H1 (cell line): ENCODE measurements around the gene ADPRM. TPM values are rescaled to one million over a fixed set of nuclear protein-coding genes. Genes with fewer than 3 reads are reported as not detected.

Experiments
- CTCF ChIA-PET: fragments of 300-600 bp; sonication (Branson Sonifier 250); formaldehyde crosslinking; loops from one replicate; lab custom pipeline; 2021; ENCODE audit not compliant: partially characterized antibody; lab: Charles Lee
- POLR2A ChIA-PET: fragments of 300-600 bp; sonication (Branson Sonifier 250); formaldehyde crosslinking; loops from one replicate; lab custom pipeline; 2021; ENCODE audit warnings: inconsistent platforms; ENCODE audit not compliant: partially characterized antibody; lab: Charles Lee
- DNase-seq, 2 experiments: peaks; one replicate each; pipeline versions ENCODE4 v3.0.0 to v3.0.0-alpha.2; 2010 to 2022; ENCODE audit warnings: low spot score in 2 of 2, low read depth in 1 of 2, mixed read lengths in 1 of 2
- FAIRE-seq: peaks from 2 replicates; lab custom pipeline; 2011; peaks lifted over from hg19 to GRCh38; lab: Jason Lieb, UNC
- H2AFZ ChIP-seq: 2 replicates; pipeline ENCODE4 v1.8.1; 2012; ENCODE audit warnings: low read length, inconsistent platforms
- H2AK5ac ChIP-seq: 2 replicates; pipeline ENCODE4 v1.6.1; 2013; ENCODE audit warnings: low read depth, low read length
- H2BK120ac ChIP-seq: replicated peaks from 2 replicates; pipeline ENCODE3; 2013; ENCODE audit warnings: low read depth, low read length, inconsistent platforms
- H2BK12ac ChIP-seq: 2 replicates; pipeline ENCODE4 v1.6.1; 2013; ENCODE audit warnings: low read depth, low read length
- H2BK15ac ChIP-seq: 2 replicates; pipeline ENCODE4 v1.6.1; 2013; ENCODE audit warnings: low read length
- H2BK20ac ChIP-seq: 2 replicates; pipeline ENCODE4 v1.6.1; 2013; ENCODE audit warnings: low read length
- H2BK5ac ChIP-seq: 2 replicates; pipeline ENCODE4 v1.6.1; 2013; ENCODE audit warnings: low read depth, low read length
- H3K14ac ChIP-seq: 2 replicates; pipeline ENCODE4 v1.6.1; 2013; ENCODE audit warnings: inconsistent platforms; ENCODE audit not compliant: insufficient read length
- H3K18ac ChIP-seq: 2 replicates; pipeline ENCODE4 v1.6.1; 2013; ENCODE audit warnings: low read length; ENCODE audit errors: extremely low read depth
- H3K23ac ChIP-seq: 2 replicates; pipeline ENCODE4 v1.6.1; 2013; ENCODE audit warnings: inconsistent platforms; ENCODE audit not compliant: insufficient read length
- H3K23me2 ChIP-seq: 2 replicates; pipeline ENCODE4 v1.6.1; 2013; ENCODE audit warnings: low read depth, low read length
- H3K27ac ChIP-seq: 2 replicates; pipeline ENCODE4 v1.6.1; 2011; ENCODE audit warnings: low read depth, low read length, inconsistent platforms
- H3K27me3 ChIP-seq, 4 experiments: replicated peaks in 1 of 4; 1 replicate in 1 of 4; 2 replicates in 3 of 4; pipeline versions ENCODE4 v1.6.1 to v1.8.1; 2011 to 2013; ENCODE audit warnings: low read length in 3 of 4, mild to moderate bottlenecking in 3 of 4, inconsistent platforms in 2 of 4, mixed read lengths in 2 of 4, moderate library complexity in 1 of 4; ENCODE audit not compliant: control insufficient read depth in 3 of 4, insufficient read depth in 3 of 4; ENCODE audit errors: extremely low read depth in 1 of 4
- H3K36me3 ChIP-seq, 4 experiments: 2 replicates each; pipeline versions ENCODE4 v1.6.1 to v1.8.1; 2011 to 2013; ENCODE audit warnings: mild to moderate bottlenecking in 4 of 4, low read length in 3 of 4, moderate library complexity in 2 of 4, control low read depth in 1 of 4, inconsistent platforms in 1 of 4; ENCODE audit not compliant: insufficient read depth in 4 of 4, control insufficient read depth in 2 of 4
- H3K4ac ChIP-seq: replicated peaks from 2 replicates; pipeline ENCODE3; 2013; ENCODE audit warnings: low read length, low read depth, mixed read lengths, inconsistent platforms; ENCODE audit not compliant: insufficient read length
- H3K4me1 ChIP-seq, 4 experiments: replicated peaks in 1 of 4; 1 replicate in 1 of 4; 2 replicates in 3 of 4; pipeline versions ENCODE4 v1.6.1 to v1.8.1; 2011 to 2013; ENCODE audit warnings: low read length in 3 of 4, inconsistent platforms in 2 of 4, mixed read lengths in 1 of 4; ENCODE audit not compliant: insufficient read depth in 4 of 4, control insufficient read depth in 3 of 4
- H3K4me2 ChIP-seq, 2 experiments: 2 replicates each; pipeline versions ENCODE4 v1.6.1 to v1.8.1; 2011 to 2013; ENCODE audit warnings: low read depth in 2 of 2, low read length in 2 of 2, control low read depth in 1 of 2, inconsistent platforms in 1 of 2, mild to moderate bottlenecking in 1 of 2; ENCODE audit not compliant: insufficient read depth in 1 of 2
- H3K4me3 ChIP-seq, 4 experiments: fragments of 200-600, 300-600 bp in 1 of 4; sonication (generic), shearing (Covaris generic), sonication (Bioruptor Twin) in 1 of 4; 2 replicates each; pipeline versions ENCODE4 v1.5.1 to v1.8.1; 2011 to 2016; ENCODE audit warnings: low read length in 4 of 4, low read depth in 3 of 4, control low read depth in 2 of 4, inconsistent platforms in 2 of 4, mild to moderate bottlenecking in 2 of 4, mixed read lengths in 1 of 4, moderate library complexity in 1 of 4; ENCODE audit not compliant: insufficient read depth in 2 of 4; ENCODE audit errors: extremely low read depth in 1 of 4
- H3K56ac ChIP-seq: replicated peaks from 2 replicates; pipeline ENCODE3; 2013; ENCODE audit warnings: low read depth, mild to moderate bottlenecking, mixed read lengths, low read length, inconsistent platforms; ENCODE audit not compliant: insufficient read length
- H3K79me1 ChIP-seq: 2 replicates; pipeline ENCODE4 v1.6.1; 2013; ENCODE audit warnings: low read depth, low read length, control low read depth
- H3K79me2 ChIP-seq, 2 experiments: 2 replicates each; pipeline versions ENCODE4 v1.6.1 to v1.8.1; 2012 to 2013; ENCODE audit warnings: low read length in 2 of 2, mild to moderate bottlenecking in 2 of 2, inconsistent platforms in 1 of 2; ENCODE audit not compliant: insufficient read depth in 2 of 2, control insufficient read depth in 1 of 2
- H3K9ac ChIP-seq, 4 experiments: replicated peaks in 1 of 4; 1 replicate in 1 of 4; 2 replicates in 3 of 4; pipeline versions ENCODE4 v1.6.1 to v1.8.1; 2011 to 2013; ENCODE audit warnings: low read depth in 3 of 4, low read length in 3 of 4, control low read depth in 2 of 4, mild to moderate bottlenecking in 2 of 4, moderate library complexity in 2 of 4, inconsistent platforms in 1 of 4; ENCODE audit errors: extremely low read depth in 1 of 4
- H3K9me3 ChIP-seq, 2 experiments: 2 replicates each; pipeline versions ENCODE4 v1.6.1 to v1.8.1; 2012 to 2013; ENCODE audit warnings: mild to moderate bottlenecking in 2 of 2, moderate library complexity in 2 of 2, control low read depth in 1 of 2, inconsistent platforms in 1 of 2, low read depth in 1 of 2, low read length in 1 of 2, mixed read lengths in 1 of 2; ENCODE audit not compliant: insufficient read depth in 2 of 2
- H4K20me1 ChIP-seq, 2 experiments: replicated peaks in 1 of 2; 2 replicates each; pipeline versions ENCODE3 to v1.8.1; 2011 to 2013; ENCODE audit warnings: inconsistent platforms in 2 of 2, low read length in 2 of 2, mild to moderate bottlenecking in 1 of 2; ENCODE audit not compliant: insufficient read depth in 2 of 2, control insufficient read depth in 1 of 2
- H4K5ac ChIP-seq: 2 replicates; pipeline ENCODE4 v1.6.1; 2013; ENCODE audit warnings: low read length, low read depth, mixed read lengths, inconsistent platforms; ENCODE audit not compliant: insufficient read length
- H4K8ac ChIP-seq: 2 replicates; pipeline ENCODE4 v1.8.0; 2013; ENCODE audit warnings: mild to moderate bottlenecking, moderate library complexity, low read length, inconsistent platforms; ENCODE audit not compliant: insufficient read depth; ENCODE audit errors: extremely low read depth
- H4K91ac ChIP-seq: replicated peaks from 2 replicates; pipeline ENCODE3; 2013; ENCODE audit warnings: low read length, mixed read lengths, inconsistent platforms; ENCODE audit not compliant: insufficient read length
- ASH2L ChIP-seq: fragments of 200-600, 300-600 bp; sonication (generic); IDR thresholded peaks from one replicate; pipeline ENCODE4 v1.7.1; 2017; ENCODE audit warnings: low read length
- BACH1 ChIP-seq: IDR thresholded peaks from 2 replicates; pipeline ENCODE4 v1.6.1; 2012; ENCODE audit warnings: low read length, improper control_type of control experiment
- BRCA1 ChIP-seq: IDR thresholded peaks from 2 replicates; pipeline ENCODE4 v1.6.1; 2012; ENCODE audit warnings: low read depth, low read length, improper control_type of control experiment
- CHD1 ChIP-seq: IDR thresholded peaks from 2 replicates; pipeline ENCODE4 v1.6.1; 2012; ENCODE audit warnings: low read depth, low read length, improper control_type of control experiment
- CHD2 ChIP-seq: IDR thresholded peaks from 2 replicates; pipeline ENCODE4 v1.6.1; 2012; ENCODE audit warnings: low read length, improper control_type of control experiment
- CTCF ChIP-seq, 3 experiments: IDR thresholded peaks; 1 replicate in 2 of 3; 2 replicates in 1 of 3; pipeline versions ENCODE4 v1.5.1 to v1.6.1; 2011; ENCODE audit warnings: low read length in 3 of 3, mild to moderate bottlenecking in 3 of 3, inconsistent platforms in 2 of 3, low read depth in 1 of 3, moderate library complexity in 1 of 3; ENCODE audit not compliant: insufficient read depth in 1 of 3; ENCODE audit errors: control extremely low read depth in 1 of 3
- EGR1 ChIP-seq: IDR thresholded peaks from 2 replicates; pipeline ENCODE4 v1.6.1; 2011; ENCODE audit warnings: low read depth, low read length, borderline replicate concordance
- EZH2 ChIP-seq: fragments of 200-600 bp; sonication (generic); IDR thresholded peaks from 2 replicates; pipeline ENCODE4 v1.7.1; 2012; ENCODE audit warnings: low read depth, mild to moderate bottlenecking, moderate library complexity, low read length, inconsistent platforms; ENCODE audit not compliant: severe bottlenecking
- JUND ChIP-seq: IDR thresholded peaks from 2 replicates; pipeline ENCODE4 v1.6.1; 2011; ENCODE audit warnings: mild to moderate bottlenecking, improper control_type of control experiment, low read length
- SIRT6 ChIP-seq: IDR thresholded peaks from one replicate; pipeline ENCODE4 v1.7.1; 2012; ENCODE audit warnings: low read length, inconsistent platforms
- SUZ12 ChIP-seq: fragments of 200-600 bp; sonication (generic); IDR thresholded peaks from 2 replicates; pipeline ENCODE4 v1.6.1; 2012; ENCODE audit warnings: mild to moderate bottlenecking, inconsistent platforms, low read length, moderate library complexity, mixed read lengths
- TBP ChIP-seq: IDR thresholded peaks from 2 replicates; pipeline ENCODE4 v1.6.1; 2011; ENCODE audit warnings: low read depth, low read length, improper control_type of control experiment
- ZNF274 ChIP-seq: IDR thresholded peaks from 2 replicates; pipeline ENCODE4 v1.7.0; 2012; ENCODE audit warnings: low read length, borderline replicate concordance; ENCODE audit errors: extremely low read depth
- WGBS, 2 experiments: shearing (Covaris generic) in 1 of 2; methylation state at CpG; one replicate each; pipeline versions ENCODE4 v1.1.6 to v1.1.7; 2013 to 2015; ENCODE audit warnings: low lambda C conversion rate in 2 of 2, mixed read lengths in 2 of 2, inconsistent platforms in 1 of 2, low coverage in 1 of 2, missing lambda C conversion rate in 1 of 2; ENCODE audit not compliant: insufficient replicate concordance in 2 of 2, insufficient coverage in 1 of 2, insufficient read length in 1 of 2; ENCODE audit errors: extremely low coverage in 1 of 2, missing lambda C conversion rate in 1 of 2; 5-methylcytosine and 5-hydroxymethylcytosine counted together
- polyA plus RNA-seq, 7 experiments: library from polyadenylated mRNA; depleted of rRNA in 3 of 7; stranded (reverse) in 5 of 7; unstranded in 2 of 7; fragments of >200 nt in 5 of 7; fragments of 200-250 nt in 2 of 7; gene quantifications; 1 replicate in 5 of 7; 2 replicates in 1 of 7; 4 replicates in 1 of 7; pipeline versions ENCODE4 v1.2.1 to v1.2.3, GENCODE V29; 2011 to 2013; ENCODE audit warnings: missing spikeins in 2 of 7, mixed read lengths in 2 of 7
- total RNA-seq: library from RNA; stranded (reverse); fragmentation: NEBNext Ultra II Directional; extraction: Animal tissue kit (Norgen Biotek cat#: 25700); gene quantifications from 2 replicates; pipeline ENCODE4 v1.2.1, GENCODE V29; 2021

Gene ADPRM
- total and polyA plus RNA-seq, 2 of the 8 experiments (the other 6 are each of a cell fraction or from before 2014, with no cell fraction given) = 6.7 to 7.9 TPM

- H2AFZ ChIP-seq = no peak overlapping the region
- POLR2A ChIA-PET = no interaction called here
- H3K4me3 ChIP-seq = no peak overlapping the region
- H3K79me2 ChIP-seq = no peaks in the 10 kb centered on the region
- no peak overlapping the region for H4K5ac ChIP-seq
- H3K4ac ChIP-seq = no peak overlapping the region
- no peak overlapping the region for H3K18ac ChIP-seq
- H3K14ac ChIP-seq = no peak overlapping the region
- H2BK20ac ChIP-seq = no peak overlapping the region
- H4K91ac ChIP-seq = no peak overlapping the region
- peaks cover 2% of the 10 kb centered on the region; the same call in 1 of the 2 replicates for H3K23me2 ChIP-seq
- no peak overlapping the region for H2BK5ac ChIP-seq
- 61% methylated on average over 2 of the region's 2 CpGs; no CpG with 5 or more reads in 1 of the 2 experiments for WGBS, 2 experiments
- H2BK12ac ChIP-seq = no peak overlapping the region
- no peak overlapping the region for H4K8ac ChIP-seq
- H4K20me1 ChIP-seq = no peaks in the 10 kb centered on the region
- no peak overlapping the region for H2BK120ac ChIP-seq
- H2AK5ac ChIP-seq = no peak overlapping the region
- no peak overlapping the region for H2BK15ac ChIP-seq
- no peak overlapping the region for H3K27ac ChIP-seq
- H3K23ac ChIP-seq = no peak overlapping the region
- no peak overlapping the region for H3K9ac ChIP-seq
- no peaks in the 10 kb centered on the region for H3K79me1 ChIP-seq
- H3K9me3 ChIP-seq = no peaks in the 10 kb centered on the region
- H3K4me1 ChIP-seq = peaks cover 0 to 3% (median under 1%) of the 10 kb centered on the region in 4 experiments; a peak in 6 of 7 replicates
- CTCF ChIA-PET = interaction anchor here (2.0 kb wide), 1 partner anchor 97 kb away, joined by 4 read pairs; no protein-coding TSS in a partner anchor
- DNase-seq (no peak), FAIRE-seq (no peak)
- H3K4me2 ChIP-seq = no peak overlapping the region
- H3K27me3 ChIP-seq = no peaks in the 10 kb centered on the region
- H3K56ac ChIP-seq = no peak overlapping the region
- H3K36me3 ChIP-seq = no peaks in the 10 kb centered on the region
- TF ChIP-seq SUZ12 (no peak), ASH2L (no peak), CHD1 (no peak), CTCF (IDR thresholded peaks at IDR 0.05; ENCODE audit: control extremely low read depth in 1 of 3, insufficient read depth in 1 of 3, low read depth in 1 of 3, low read length in 3 of 3) (no peak), EGR1 (no peak), BRCA1 (no peak), BACH1 (no peak), TBP (no peak), CHD2 (no peak), SIRT6 (no peak), EZH2 (no peak), JUND (no peak), ZNF274 (no peak)
Measured at GRCh38 chr17:10726196-10726595, 28.8 kb downstream of the ADPRM start.
